Esophagus squamous epithelium (tissue), 5 donors: Measurements from ENCODE around the gene ANO4. TPM values are rescaled to one million over a fixed set of nuclear protein-coding genes. Genes with fewer than 3 reads are reported as not detected.

ENCODE experiments used
- DNase-seq: peaks from one replicate; lab custom pipeline; 2025; lab: John Stamatoyannopoulos, UW
- H3K27ac ChIP-seq, 4 donors: fragments of 200-600 bp; sonication (generic); one replicate each; pipeline ENCODE4 v1.5.1; 2016 to 2019; ENCODE audit warnings: mild to moderate bottlenecking in 1 of 4
- H3K27me3 ChIP-seq, 4 donors: fragments of 200-600 bp; sonication (generic); 1 replicate in 3 of 4; 2 replicates in 1 of 4; pipeline versions ENCODE4 v1.5.1 to v1.6.0; 2017 to 2021; ENCODE audit warnings: antibody characterized with exemption in 1 of 4
- H3K36me3 ChIP-seq, 3 donors: fragments of 200-600 bp; sonication (generic); one replicate each; pipeline ENCODE4 v1.5.1; 2016 to 2019
- H3K4me1 ChIP-seq, 3 donors: fragments of 200-600 bp; sonication (generic); one replicate each; pipeline ENCODE4 v1.5.1; 2017 to 2019
- H3K4me3 ChIP-seq, 4 donors: fragments of 200-600 bp; sonication (generic); 1 replicate in 3 of 4; 2 replicates in 1 of 4; pipeline ENCODE4 v1.5.1; 2016 to 2019; ENCODE audit warnings: mild to moderate bottlenecking in 2 of 4, moderate library complexity in 1 of 4
- H3K9me3 ChIP-seq, 3 donors: fragments of 200-600 bp; sonication (generic); one replicate each; pipeline ENCODE4 v1.5.1; 2016 to 2019
- CTCF ChIP-seq, 6 experiments: fragments of 450-650 bp in 4 of 6; fragments of 200-600 bp in 2 of 6; sonication (generic) in 2 of 6; IDR thresholded peaks; one replicate each; pipeline ENCODE4 v1.5.1; 2016 to 2019; ENCODE audit warnings: antibody characterized with exemption in 6 of 6, mild to moderate bottlenecking in 4 of 6, moderate library complexity in 4 of 6
- POLR2A ChIP-seq, 4 donors: fragments of 450-650 bp; IDR thresholded peaks; one replicate each; pipeline ENCODE4 v1.6.1; 2017; ENCODE audit warnings: antibody characterized with exemption in 4 of 4, mild to moderate bottlenecking in 4 of 4, moderate library complexity in 3 of 4
- WGBS, 2 donors: methylation state at CpG; one replicate each; pipeline ENCODE4 v1.1.5; 2018; 5-methylcytosine and 5-hydroxymethylcytosine counted together
- intact Hi-C: fragments of 100-400 bp; cut with DNase I; formaldehyde crosslinking; loops from one replicate; pipeline ENCODE4 v1.15.0; 2022
- total RNA-seq, 4 donors: library from RNA; depleted of rRNA; stranded (reverse); fragments of >200 nt; gene quantifications; one replicate each; pipeline ENCODE4 v1.1.0, GENCODE V29; 2016
- donor health status: DM: yes; HTN: yes; CAD: no.

The ANO4 gene
- total RNA-seq, 4 donors from 2014 or later, result 0.09 TPM; not detected in 3

DNA sequence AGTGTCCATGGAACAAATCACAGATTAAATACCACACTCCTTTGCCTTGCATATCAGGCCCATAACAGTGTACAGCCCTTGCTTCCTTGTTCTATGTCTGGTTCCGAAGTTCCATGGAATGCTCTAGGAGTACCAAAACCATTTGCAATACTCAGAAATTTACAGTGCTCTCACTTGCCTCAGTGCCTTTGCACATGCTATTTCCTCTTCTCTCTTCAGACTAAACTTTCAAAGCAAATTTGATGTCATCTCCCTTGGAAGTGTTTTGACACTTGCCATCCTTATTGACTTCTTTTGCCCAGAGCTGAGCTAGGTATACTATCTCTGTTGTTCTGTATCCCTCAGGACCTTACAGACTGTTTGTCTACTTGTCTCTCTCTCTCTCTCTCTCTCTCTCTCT, 6.1 kb downstream of the ANO4 start:
- intact Hi-C loops, result no loop called here
- no peak overlapping the region for H3K27ac ChIP-seq
- TF ChIP-seq POLR2A (IDR thresholded peaks at IDR 0.05) (no peak), CTCF (IDR thresholded peaks at IDR 0.05) (no peak)
- peaks cover 0 to 7% (median 5%) of the 10 kb centered on the region in 3 donors for H3K9me3 ChIP-seq
- no peaks in the 10 kb centered on the region for H3K36me3 ChIP-seq
- H3K4me3 ChIP-seq, result no peak overlapping the region
- no peaks in the 10 kb centered on the region for H3K4me1 ChIP-seq
- DNase-seq, result no peak
- WGBS, 2 donors, result 83 to 86% methylated on average over 1 of the region's 1 CpG
- no peaks in the 10 kb centered on the region for H3K27me3 ChIP-seq

GRCh38 chr12:100801320-100801719, 6.7 kb downstream of the ANO4 start:
- Histone ChIP-seq H3K27ac (no peak overlapping the region), H3K4me3 (no peak overlapping the region), H3K27me3 (no peaks in the 10 kb centered on the region), H3K9me3 (peaks cover 0 to 7% (median 5%) of the 10 kb centered on the region in 3 donors), H3K36me3 (no peaks in the 10 kb centered on the region), H3K4me1 (no peaks in the 10 kb centered on the region)
- no peak for DNase-seq
- WGBS, 2 donors, result 5 to 11% methylated on average over 1 of the region's 1 CpG
- intact Hi-C loops, result no loop called here
- no peak for TF ChIP-seq CTCF (IDR thresholded peaks at IDR 0.05)
- TF ChIP-seq POLR2A (IDR thresholded peaks at IDR 0.05), result no peak

DNA sequence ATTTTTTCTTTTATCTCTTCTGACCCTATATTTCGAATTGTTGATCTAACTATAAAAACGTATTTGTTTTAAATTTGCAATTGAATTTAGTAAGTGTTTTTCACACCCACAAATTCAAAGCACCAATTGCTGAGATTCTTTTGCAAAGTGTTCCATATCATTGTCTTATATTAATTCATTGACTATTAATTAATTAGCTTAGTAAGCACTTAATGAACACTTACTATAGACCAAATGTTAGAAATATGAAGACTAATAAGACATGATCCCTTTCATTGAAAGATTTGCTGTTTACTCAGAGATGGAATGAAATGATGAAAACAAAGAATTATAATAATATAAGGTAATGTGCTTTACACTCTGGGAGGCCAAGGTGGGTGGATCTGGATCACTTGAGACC, 14.2 kb downstream of the ANO4 start:
- no peaks in the 10 kb centered on the region for H3K27me3 ChIP-seq
- DNase-seq, result no peak

GRCh38 chr12:100820314-100820713, 25.7 kb downstream of the ANO4 start:
- TF ChIP-seq POLR2A (IDR thresholded peaks at IDR 0.05) (no peak), CTCF (IDR thresholded peaks at IDR 0.05) (no peak)
- no peaks in the 10 kb centered on the region for H3K9me3 ChIP-seq
- H3K36me3 ChIP-seq, result no peaks in the 10 kb centered on the region
- no peaks in the 10 kb centered on the region for H3K4me1 ChIP-seq
- H3K27me3 ChIP-seq, result no peaks in the 10 kb centered on the region
- no peak overlapping the region for H3K4me3 ChIP-seq
- DNase-seq, result no peak
- WGBS, 2 donors, result 55 to 62% methylated on average over 4 of the region's 4 CpGs
- H3K27ac ChIP-seq, result no peak overlapping the region
- intact Hi-C loops, result no loop called here

More for the DNA sequence above, 14.2 kb downstream of the ANO4 start:
- no peaks in the 10 kb centered on the region for H3K4me1 ChIP-seq
- TF ChIP-seq CTCF (IDR thresholded peaks at IDR 0.05), result no peak
- no peak for TF ChIP-seq POLR2A (IDR thresholded peaks at IDR 0.05)
- 45 to 65% methylated on average over 2 of the region's 2 CpGs for WGBS, 2 donors
- H3K27ac ChIP-seq, result no peak overlapping the region
- H3K9me3 ChIP-seq, result peaks cover 0 to 7% (median 5%) of the 10 kb centered on the region in 3 donors
- no peaks in the 10 kb centered on the region for H3K36me3 ChIP-seq
- intact Hi-C loops, result no loop called here
- H3K4me3 ChIP-seq, result no peak overlapping the region

DNA sequence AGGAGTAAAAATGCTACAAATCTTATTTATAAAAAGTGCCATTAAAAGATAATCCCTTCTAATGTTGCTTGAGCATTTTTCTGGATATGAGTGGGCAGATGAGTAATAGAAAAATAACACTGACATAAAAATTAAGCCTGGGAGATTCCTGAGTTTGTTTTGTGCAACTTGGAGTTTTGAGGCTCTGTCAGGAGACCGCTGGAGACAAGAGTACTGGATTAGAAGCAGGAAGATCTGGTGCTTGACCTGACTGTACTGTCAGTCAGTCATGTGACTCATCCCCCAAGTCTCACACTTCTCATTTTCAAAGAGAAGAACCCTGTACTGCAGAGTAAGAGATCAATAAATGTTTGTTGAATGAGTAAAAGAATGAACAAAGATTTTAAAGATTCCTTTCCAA, 29.4 kb downstream of the ANO4 start:
- 18 to 50% methylated on average over 1 of the region's 1 CpG for WGBS, 2 donors
- no peak for TF ChIP-seq CTCF (IDR thresholded peaks at IDR 0.05)
- no peak for TF ChIP-seq POLR2A (IDR thresholded peaks at IDR 0.05)
- no peaks in the 10 kb centered on the region for H3K27me3 ChIP-seq
- no peaks in the 10 kb centered on the region for H3K9me3 ChIP-seq
- intact Hi-C loops, result no loop called here
- H3K4me3 ChIP-seq, result no peak overlapping the region
- no peak overlapping the region for H3K27ac ChIP-seq
- no peaks in the 10 kb centered on the region for H3K36me3 ChIP-seq
- H3K4me1 ChIP-seq, result no peaks in the 10 kb centered on the region
- no peak for DNase-seq
